Gastrocnemius medialis (tissue), 4 donors: ENCODE data around the gene PPP1R12A. TPM values are rescaled to one million over a fixed set of nuclear protein-coding genes. Genes with fewer than 3 reads are reported as not detected.
A peak's percentile ranks its signal among the peaks of the same experiment; 100 is the strongest.

Source experiments
- ATAC-seq, 2 donors: fragments of 150-250 bp; one replicate each; pipeline ENCODE4 v1.9.1; 2016
- DNase-seq, 2 donors: peaks; one replicate each; pipeline ENCODE4 v3.0.0-alpha.2; 2019
- H3K27ac ChIP-seq, 4 donors: fragments of 200-600 bp; sonication (generic); 1 replicate in 1 of 4; 2 replicates in 3 of 4; pipeline ENCODE4 v1.5.1; 2016 to 2018; ENCODE audit warnings: mild to moderate bottlenecking in 2 of 4, moderate library complexity in 1 of 4
- H3K27me3 ChIP-seq, 3 donors: fragments of 200-600 bp; sonication (generic) in 2 of 3; 1 replicate in 1 of 3; 2 replicates in 2 of 3; pipeline versions ENCODE4 v1.5.1 to v1.6.0; 2016 to 2019; ENCODE audit warnings: mild to moderate bottlenecking in 1 of 3, moderate library complexity in 1 of 3
- H3K36me3 ChIP-seq, 2 donors: fragments of 200-600 bp; sonication (generic) in 1 of 2; one replicate each; pipeline ENCODE4 v1.5.1; 2017 to 2018
- H3K4me1 ChIP-seq, 2 donors: fragments of 200-600 bp; sonication (generic) in 1 of 2; one replicate each; pipeline ENCODE4 v1.5.1; 2016 to 2017; ENCODE audit warnings: mild to moderate bottlenecking in 2 of 2
- H3K4me3 ChIP-seq, 4 donors: fragments of 200-600 bp; sonication (generic) in 3 of 4; 1 replicate in 1 of 4; 2 replicates in 3 of 4; pipeline ENCODE4 v1.5.1; 2016 to 2019; ENCODE audit warnings: mild to moderate bottlenecking in 2 of 4
- H3K9me3 ChIP-seq, 3 donors: fragments of 200-600 bp; sonication (generic) in 2 of 3; 1 replicate in 1 of 3; 2 replicates in 2 of 3; pipeline ENCODE4 v1.5.1; 2016 to 2019
- CTCF ChIP-seq, 5 experiments: fragments of 450-650 bp in 3 of 5; fragments of 200-600 bp in 2 of 5; sonication (generic) in 2 of 5; IDR thresholded peaks in 4 of 5; conservative IDR thresholded peaks in 1 of 5; 1 replicate in 4 of 5; 2 replicates in 1 of 5; pipeline ENCODE4 v1.5.1; 2016 to 2019; ENCODE audit warnings: antibody characterized with exemption in 5 of 5, mild to moderate bottlenecking in 3 of 5, moderate library complexity in 3 of 5
- POLR2A ChIP-seq, 2 donors: fragments of 450-650 bp; IDR thresholded peaks; one replicate each; pipeline ENCODE4 v1.6.1; 2017; ENCODE audit warnings: antibody characterized with exemption in 2 of 2, mild to moderate bottlenecking in 2 of 2, moderate library complexity in 2 of 2
- in situ Hi-C, 4 donors: fragments of 200-750 bp; cut with MboI; loops; one replicate each; pipeline versions ENCODE4 v1.15.0 to v1.8.0; 2017; ENCODE audit warnings: low sequenced_read_pairs in 4 of 4
- intact Hi-C: fragments of 100-400 bp; cut with DNase I; formaldehyde crosslinking; loops from one replicate; pipeline ENCODE4 v1.15.1; 2023; ENCODE audit warnings: low total_unique reads
- total RNA-seq, 4 donors: library from RNA; depleted of rRNA; stranded (reverse); fragments of >200 nt; gene quantifications; one replicate each; pipeline versions ENCODE4 v1.1.0 to v1.2.3, GENCODE V29; 2016

PPP1R12A gene
- total RNA-seq, 4 donors from 2014 or later, result 38.0 to 65.7 (median 47.2) TPM

DNA sequence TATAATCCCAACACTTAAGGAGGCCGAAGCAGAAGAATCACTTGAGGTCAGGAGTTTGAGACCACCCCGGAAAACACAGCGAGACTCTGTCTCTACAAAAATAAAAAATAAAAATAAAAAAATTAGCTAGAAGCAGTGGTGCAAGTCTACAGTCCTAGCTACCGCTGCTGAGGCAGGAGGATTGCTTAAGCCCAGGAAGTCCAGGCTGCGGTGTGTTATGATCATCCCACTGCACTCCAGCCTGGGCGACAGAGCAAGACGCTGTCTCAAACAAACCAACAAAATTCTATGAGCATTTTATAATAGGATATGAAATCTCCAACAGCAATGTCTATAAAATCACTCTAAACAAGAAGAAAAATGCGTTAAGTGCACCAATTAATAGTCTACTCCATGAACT, 75.3 kb downstream of the PPP1R12A start:
- Histone ChIP-seq H3K27ac (no peak overlapping the region), H3K36me3 (no peaks in the 10 kb centered on the region), H3K27me3 (no peaks in the 10 kb centered on the region), H3K4me3 (no peak overlapping the region), H3K4me1 (no peaks in the 10 kb centered on the region), H3K9me3 (no peaks in the 10 kb centered on the region)
- no peak for DNase-seq
- no peak for ATAC-seq
- in situ Hi-C loops (no loop called here), intact Hi-C loops (no loop called here)
- TF ChIP-seq POLR2A (IDR thresholded peaks at IDR 0.05) (no peak), CTCF (IDR thresholded peaks at IDR 0.05 in 4 of 5, conservative IDR thresholded peaks at IDR 0.05 in 1 of 5) (no peak)

DNA sequence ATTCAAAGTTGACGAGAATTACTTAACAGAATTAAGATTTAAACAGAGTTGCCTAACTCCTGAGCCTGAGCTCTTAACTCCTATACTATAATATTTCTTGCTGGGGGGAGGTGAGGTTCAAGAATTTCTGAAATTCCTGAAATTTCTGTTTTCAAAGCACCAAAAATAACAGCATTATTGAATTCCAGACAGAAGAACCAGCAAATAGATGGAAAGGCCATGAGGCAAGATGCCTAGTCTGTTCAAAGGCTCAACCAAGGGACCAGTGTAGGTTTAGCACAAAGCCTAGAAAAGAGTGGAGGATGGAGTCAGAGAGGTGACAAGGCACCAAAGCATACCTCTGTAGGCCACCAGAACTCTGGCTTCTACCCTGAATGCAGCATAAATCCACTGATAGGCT, 76.4 kb downstream of the PPP1R12A start:
- intact Hi-C loops, result no loop called here
- in situ Hi-C loops, result no loop called here
- Histone ChIP-seq H3K27ac (no peak overlapping the region), H3K4me3 (no peak overlapping the region), H3K4me1 (no peaks in the 10 kb centered on the region), H3K9me3 (no peaks in the 10 kb centered on the region), H3K27me3 (no peaks in the 10 kb centered on the region), H3K36me3 (no peaks in the 10 kb centered on the region)
- no peak for DNase-seq
- TF ChIP-seq POLR2A (IDR thresholded peaks at IDR 0.05), result no peak
- TF ChIP-seq CTCF (IDR thresholded peaks at IDR 0.05 in 4 of 5, conservative IDR thresholded peaks at IDR 0.05 in 1 of 5), result no peak
- ATAC-seq, result no peak

DNA sequence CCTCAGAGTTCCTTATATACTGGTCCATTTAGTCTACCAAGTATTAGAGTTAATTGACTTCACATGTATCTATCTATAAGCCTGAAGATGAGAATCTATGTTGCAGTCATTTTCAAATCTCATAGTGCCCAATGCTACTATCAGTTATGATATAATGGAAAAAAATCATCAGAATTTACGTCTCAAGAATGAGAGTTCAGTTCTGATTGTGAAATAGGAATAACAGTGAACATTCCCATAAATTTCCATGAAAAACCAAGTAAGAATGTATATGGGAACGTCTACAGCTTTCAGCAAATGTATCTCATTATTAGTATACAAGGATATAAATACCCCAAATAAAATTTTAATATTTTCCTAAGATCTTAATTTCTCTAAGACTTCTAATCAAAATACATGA, 77.2 kb downstream of the PPP1R12A start:
- no peaks in the 10 kb centered on the region for H3K36me3 ChIP-seq
- no peak for DNase-seq
- H3K4me1 ChIP-seq, result no peaks in the 10 kb centered on the region
- no peak overlapping the region for H3K4me3 ChIP-seq
- H3K9me3 ChIP-seq, result no peaks in the 10 kb centered on the region
- no peak for ATAC-seq
- TF ChIP-seq CTCF (IDR thresholded peaks at IDR 0.05 in 4 of 5, conservative IDR thresholded peaks at IDR 0.05 in 1 of 5), result no peak
- TF ChIP-seq POLR2A (IDR thresholded peaks at IDR 0.05), result no peak
- no peaks in the 10 kb centered on the region for H3K27me3 ChIP-seq
- H3K27ac ChIP-seq, result no peak overlapping the region
- intact Hi-C loops, result no loop called here
- in situ Hi-C loops, result no loop called here

GRCh38 chr12:79850610-79851299, 84.1 kb downstream of the PPP1R12A start:
- in situ Hi-C loops (no loop called here), intact Hi-C loops (no loop called here)
- TF ChIP-seq CTCF (IDR thresholded peaks at IDR 0.05 in 4 of 5, conservative IDR thresholded peaks at IDR 0.05 in 1 of 5) (no peak), POLR2A (IDR thresholded peaks at IDR 0.05) (no peak)
- no peaks in the 10 kb centered on the region for H3K27me3 ChIP-seq
- H3K27ac ChIP-seq, result no peak overlapping the region
- no peak overlapping the region for H3K4me3 ChIP-seq
- H3K36me3 ChIP-seq, result no peaks in the 10 kb centered on the region
- peaks cover 0 to 16% of the 10 kb centered on the region in 2 donors for H3K4me1 ChIP-seq
- ATAC-seq (no peak), DNase-seq (no peak)
- no peaks in the 10 kb centered on the region for H3K9me3 ChIP-seq

GRCh38 chr12:79848339-79848738, 86.6 kb downstream of the PPP1R12A start:
- no peak for ATAC-seq
- TF ChIP-seq POLR2A (IDR thresholded peaks at IDR 0.05) (no peak), CTCF (IDR thresholded peaks at IDR 0.05 in 4 of 5, conservative IDR thresholded peaks at IDR 0.05 in 1 of 5) (no peak)
- H3K4me3 ChIP-seq, result no peak overlapping the region
- intact Hi-C loops (no loop called here), in situ Hi-C loops (no loop called here)
- peak overlapping the region in 1 of 4 donors; percentile 10 for H3K27ac ChIP-seq
- peaks cover 0 to 9% of the 10 kb centered on the region in 2 donors for H3K36me3 ChIP-seq
- no peak for DNase-seq
- H3K4me1 ChIP-seq, result peaks cover 0 to 16% of the 10 kb centered on the region in 2 donors
- H3K27me3 ChIP-seq, result no peaks in the 10 kb centered on the region
- no peaks in the 10 kb centered on the region for H3K9me3 ChIP-seq
